ENCODE measurements around the gene PPL. TPM values are rescaled to one million over a fixed set of nuclear protein-coding genes. Genes with fewer than 3 reads are reported as not detected.

PPL gene
- total and polyA plus RNA-seq, 2 of the 13 experiments (the other 11 are each of a cell fraction or from before 2014, with no cell fraction given), result 5.7 to 6.6 TPM

- TF ChIP-seq LRRFIP1 (CRISPR knock-in tag; conservative IDR thresholded peaks at IDR 0.05) (no peak), PRMT3 (CRISPR knock-in tag; IDR thresholded peaks at IDR 0.05; ENCODE audit: borderline replicate concordance, low read depth) (no peak)
These were observed 44.4 kb downstream of the PPL start (continued) for GRCh38 chr16:4892361-4893102.

GRCh38 chr16:4891886-4892216 is 45.1 kb downstream of the PPL start:
- Histone ChIP-seq H3K4me3 (replicated peaks in 1 of 3; ENCODE audit: insufficient read depth in 1 of 3, low read depth in 2 of 3, low read length in 3 of 3) (no peak overlapping the region), H3K4me2 (ENCODE audit: low read depth, low read length) (no peak overlapping the region), H2AFZ (ENCODE audit: low read length) (no peak overlapping the region), H3K4me1 (ENCODE audit: insufficient read depth, low read length) (no peaks in the 10 kb centered on the region), H3K27ac (ENCODE audit: extremely low read length, insufficient read depth, low read length) (no peak overlapping the region), H3K9ac (ENCODE audit: insufficient read depth, low read depth, low read length) (no peak overlapping the region), H3K36me3 (replicated peaks in 1 of 2; ENCODE audit: control insufficient read depth in 1 of 2, insufficient read depth in 2 of 2, low read length in 2 of 2) (peaks cover 0 to 7% of the 10 kb centered on the region in 2 experiments; a peak in 3 of 5 replicates), H4K20me1 (ENCODE audit: insufficient read depth, low read length) (no peaks in the 10 kb centered on the region), H3K9me3 (ENCODE audit: low read length) (no peaks in the 10 kb centered on the region), H3K79me2 (ENCODE audit: insufficient read depth, low read length) (no peaks in the 10 kb centered on the region), H3K27me3 (ENCODE audit: control insufficient read depth in 1 of 2, insufficient read depth in 2 of 2, low read length in 2 of 2) (no peaks in the 10 kb centered on the region)
- CTCF ChIA-PET (ENCODE audit: low intra/inter-chr PET ratio, low total read pairs), result no interaction called here
- POLR2A ChIA-PET, result interaction anchor here (0.9 kb wide), 1 partner anchor 8 kb away, joined by 3 read pairs; no protein-coding TSS in a partner anchor
- no peak for FAIRE-seq
- no TSS peak for BruUV-seq (replicated peaks)
- DNase-seq (ENCODE audit: low spot score), result no peak
- no peak for ATAC-seq
- TF ChIP-seq CTCF (CRISPR knock-in tag; IDR thresholded peaks at IDR 0.05), result no peak
- no peak for TF ChIP-seq KLF12 (CRISPR knock-in tag; IDR thresholded peaks at IDR 0.05; ENCODE audit: borderline replicate concordance)
- no peak for TF ChIP-seq RFX1 (IDR thresholded peaks at IDR 0.05)
- no peak for TF ChIP-seq PTBP1 (IDR thresholded peaks at IDR 0.05; ENCODE audit: low read depth, low read length, poor library complexity, severe bottlenecking)
- no peak for TF ChIP-seq CENPBD1 (CRISPR knock-in tag; IDR thresholded peaks at IDR 0.05; ENCODE audit: borderline replicate concordance, low read depth)
- TF ChIP-seq THAP11 (CRISPR knock-in tag; IDR thresholded peaks at IDR 0.05), result no peak
- TF ChIP-seq ZNF652 (CRISPR knock-in tag; IDR thresholded peaks at IDR 0.05; ENCODE audit: borderline replicate concordance, low read depth), result no peak
- TF ChIP-seq FOXC1 (CRISPR knock-in tag; IDR thresholded peaks at IDR 0.05; ENCODE audit: borderline replicate concordance), result no peak
- TF ChIP-seq ZNF790 (CRISPR knock-in tag; IDR thresholded peaks at IDR 0.05; ENCODE audit: borderline replicate concordance), result no peak
- no peak for TF ChIP-seq ZNF260 (CRISPR knock-in tag; IDR thresholded peaks at IDR 0.05; ENCODE audit: borderline replicate concordance, low read depth)
- no peak for TF ChIP-seq ZNF589 (CRISPR knock-in tag; conservative IDR thresholded peaks at IDR 0.05)
- no peak for TF ChIP-seq ZNF383 (CRISPR knock-in tag; IDR thresholded peaks at IDR 0.05; ENCODE audit: borderline replicate concordance)
- no peak for TF ChIP-seq KAT7 (CRISPR knock-in tag; IDR thresholded peaks at IDR 0.05; ENCODE audit: borderline replicate concordance)
- TF ChIP-seq SMAD9 (CRISPR knock-in tag; IDR thresholded peaks at IDR 0.05), result no peak
- WGBS (ENCODE audit: low lambda C conversion rate), result 95% methylated on average over 7 of the region's 12 CpGs
- in situ Hi-C loops (cut with HindIII; ENCODE audit: extremely low pct_ligation_motif_present, low pct_unique_long_range_greater_than_20kb) (no loop called here), intact Hi-C loops (cut with micrococcal nuclease; ENCODE audit: unreplicated experiment) (no loop called here)

Measured in HepG2 (cell line).